Neural cell (in vitro differentiated cells): ENCODE measurements around the gene SLC6A8. TPM values are rescaled to one million over a fixed set of nuclear protein-coding genes. Genes with fewer than 3 reads are reported as not detected.

Experiments used
- H2AFZ ChIP-seq: fragments of 200-600, 300-800 bp; sonication (generic), shearing (Covaris generic); 2 replicates; pipeline ENCODE4 v1.6.0; 2014; ENCODE audit warnings: low read depth, mild to moderate bottlenecking, antibody characterized with exemption, low read length, moderate library complexity
- H3F3A ChIP-seq: fragments of 200-600 bp; shearing (Covaris generic); 2 replicates; pipeline ENCODE4 v1.6.1; 2016; ENCODE audit warnings: mild to moderate bottlenecking, moderate library complexity, mixed read lengths, antibody characterized with exemption, low read length; ENCODE audit not compliant: insufficient read depth, poor library complexity, severe bottlenecking
- H3K27ac ChIP-seq: fragments of 200-600, 300-800 bp; sonication (generic), shearing (Covaris generic); 2 replicates; pipeline ENCODE4 v1.5.1; 2014; ENCODE audit warnings: mild to moderate bottlenecking, low read length, moderate library complexity
- H3K27me3 ChIP-seq: fragments of 300-800, 200-600 bp; sonication (generic), shearing (Covaris generic); 2 replicates; pipeline ENCODE4 v1.6.0; 2014; ENCODE audit warnings: mild to moderate bottlenecking, low read depth, low read length, moderate library complexity; ENCODE audit not compliant: insufficient read depth
- H3K36me3 ChIP-seq: fragments of 300-800, 200-600 bp; sonication (generic), shearing (Covaris generic); 2 replicates; pipeline ENCODE4 v1.5.1; 2014; ENCODE audit warnings: mild to moderate bottlenecking, antibody characterized with exemption, low read length, moderate library complexity; ENCODE audit not compliant: insufficient read depth
- H3K4me2 ChIP-seq: fragments of 300-800, 200-600 bp; sonication (generic), shearing (Covaris generic); 2 replicates; pipeline ENCODE4 v1.6.0; 2014; ENCODE audit warnings: mild to moderate bottlenecking, low read length
- H3K4me3 ChIP-seq: fragments of 300-800, 200-600 bp; sonication (generic), shearing (Covaris generic); 2 replicates; pipeline ENCODE4 v1.5.1; 2014; ENCODE audit warnings: mild to moderate bottlenecking, low read length, moderate library complexity
- H3K79me2 ChIP-seq: fragments of 200-600 bp; shearing (Covaris generic); replicated peaks from 2 replicates; pipeline ENCODE4 v1.6.0; 2014; ENCODE audit warnings: mild to moderate bottlenecking, low read length, moderate library complexity; ENCODE audit not compliant: insufficient read depth
- H3K9ac ChIP-seq: fragments of 300-800, 200-600 bp; sonication (generic), shearing (Covaris generic); 2 replicates; pipeline ENCODE4 v1.6.1; 2016; ENCODE audit warnings: mild to moderate bottlenecking, low read length, mixed read lengths
- H3K9me2 ChIP-seq: fragments of 200-600 bp; shearing (Covaris generic); 2 replicates; pipeline ENCODE4 v1.6.1; 2016; ENCODE audit warnings: mild to moderate bottlenecking, low read length, mixed read lengths; ENCODE audit not compliant: insufficient read depth
- H3K9me3 ChIP-seq: fragments of 200-600, 300-800 bp; sonication (generic), shearing (Covaris generic); 2 replicates; pipeline ENCODE4 v1.6.1; 2016; ENCODE audit warnings: mild to moderate bottlenecking, mixed run types, low read length, moderate library complexity, mixed read lengths
- H4K20me1 ChIP-seq: fragments of 200-600 bp; shearing (Covaris generic); 2 replicates; pipeline ENCODE4 v1.6.1; 2016; ENCODE audit warnings: mild to moderate bottlenecking, mixed run types; ENCODE audit not compliant: insufficient read depth
- EP300 ChIP-seq: fragments of 450-650 bp; conservative IDR thresholded peaks from 2 replicates; pipeline ENCODE4 v1.6.1; 2014; ENCODE audit warnings: antibody characterized with exemption, mild to moderate bottlenecking, moderate library complexity; ENCODE audit not compliant: poor library complexity, severe bottlenecking
- EZH2 ChIP-seq: fragments of 200-600, 300-800 bp; shearing (Covaris generic), sonication (generic); IDR thresholded peaks from 2 replicates; pipeline ENCODE4 v1.6.1; 2014; ENCODE audit warnings: antibody characterized with exemption, low read length, borderline replicate concordance, mild to moderate bottlenecking; ENCODE audit not compliant: insufficient read depth, poor library complexity, severe bottlenecking
- MXI1 ChIP-seq: fragments of 450-650 bp; conservative IDR thresholded peaks from 2 replicates; pipeline ENCODE4 v1.6.1; 2014; ENCODE audit warnings: antibody characterized with exemption, mild to moderate bottlenecking; ENCODE audit not compliant: poor library complexity, severe bottlenecking
- POLR2AphosphoS5 ChIP-seq: IDR thresholded peaks from 2 replicates; pipeline ENCODE4 v1.6.1; 2012
- RAD21 ChIP-seq: fragments of 450-650 bp; conservative IDR thresholded peaks from 2 replicates; pipeline ENCODE4 v1.6.1; 2014; ENCODE audit warnings: antibody characterized with exemption, mild to moderate bottlenecking, moderate library complexity
- SMC3 ChIP-seq: fragments of 450-650 bp; conservative IDR thresholded peaks from 2 replicates; pipeline ENCODE4 v1.6.1; 2014; ENCODE audit warnings: antibody characterized with exemption, mild to moderate bottlenecking, moderate library complexity; ENCODE audit not compliant: poor library complexity
- TAF1 ChIP-seq: IDR thresholded peaks from 2 replicates; pipeline ENCODE4 v1.6.1; 2012; ENCODE audit warnings: low read depth
- polyA plus RNA-seq: library from polyadenylated mRNA; depleted of rRNA; stranded (reverse); fragments of >200 nt; gene quantifications from 2 replicates; pipeline ENCODE4 v1.2.3, GENCODE V29; 2014
- TF ChIP-seq, protein P1 (sequence below): IDR thresholded peaks from 2 replicates; pipeline ENCODE4 v1.6.1; 2012; ENCODE audit warnings: borderline replicate concordance
- TF ChIP-seq, protein P2 (sequence below): fragments of 450-650 bp; IDR thresholded peaks from 2 replicates; pipeline ENCODE4 v1.5.1; 2014; ENCODE audit warnings: antibody characterized with exemption, mild to moderate bottlenecking, moderate library complexity; ENCODE audit not compliant: poor library complexity, severe bottlenecking

The SLC6A8 gene
- polyA plus RNA-seq, 1 donor from 2014 or later: 36.4 TPM

DNA sequence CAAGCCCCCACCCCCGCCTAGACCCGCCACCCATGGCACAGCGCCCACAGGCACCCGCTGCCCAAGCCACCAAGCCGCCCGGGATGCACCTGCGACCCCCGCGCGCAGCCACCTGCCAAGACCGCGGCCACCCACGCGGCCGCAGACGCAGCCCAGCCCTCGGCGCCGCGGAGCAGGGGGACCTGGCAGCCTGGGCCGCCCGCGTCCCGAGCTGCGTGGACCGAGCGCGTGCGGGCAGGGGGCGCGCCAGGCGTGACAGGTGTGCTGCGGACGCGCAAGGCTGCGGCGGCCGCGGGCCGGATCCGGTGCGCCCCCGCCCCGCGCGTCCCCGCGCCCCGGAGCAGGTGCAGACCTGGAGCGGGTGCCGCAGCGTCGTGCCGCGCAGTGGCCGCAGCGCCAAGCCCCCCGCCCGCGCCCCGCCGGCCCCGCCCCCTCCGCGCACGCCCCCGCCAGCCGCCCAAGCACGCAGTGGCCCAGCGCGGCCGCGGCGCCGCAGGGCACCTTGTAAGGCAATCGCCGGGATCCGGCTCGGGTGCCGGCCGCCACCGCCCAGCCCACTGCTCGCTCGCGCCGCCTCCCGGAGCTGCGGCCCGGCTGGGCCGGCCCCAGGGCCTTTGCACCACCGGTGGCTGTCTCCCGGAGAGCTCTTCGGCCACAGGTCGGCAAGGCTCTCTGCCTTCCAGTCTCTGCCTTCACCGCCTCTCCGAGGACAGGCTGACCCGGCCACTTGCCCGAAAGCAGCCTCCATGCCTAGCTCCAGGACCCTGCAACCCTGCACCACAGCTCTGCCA is 14.1 kb upstream of the SLC6A8 start, which contains the start of gene PNCK:
PNCK (minus strand) TSS at position 386 of the 791 bp plus-strand sequence. CDS start 737 bp downstream, outside the sequence.
- TF ChIP-seq MXI1 (no peak), SMC3 (no peak), EP300 (no peak), TAF1 (no peak), POLR2AphosphoS5 (no peak), RAD21 (no peak), EZH2 (no peak)
- TF ChIP-seq, protein P1, sequence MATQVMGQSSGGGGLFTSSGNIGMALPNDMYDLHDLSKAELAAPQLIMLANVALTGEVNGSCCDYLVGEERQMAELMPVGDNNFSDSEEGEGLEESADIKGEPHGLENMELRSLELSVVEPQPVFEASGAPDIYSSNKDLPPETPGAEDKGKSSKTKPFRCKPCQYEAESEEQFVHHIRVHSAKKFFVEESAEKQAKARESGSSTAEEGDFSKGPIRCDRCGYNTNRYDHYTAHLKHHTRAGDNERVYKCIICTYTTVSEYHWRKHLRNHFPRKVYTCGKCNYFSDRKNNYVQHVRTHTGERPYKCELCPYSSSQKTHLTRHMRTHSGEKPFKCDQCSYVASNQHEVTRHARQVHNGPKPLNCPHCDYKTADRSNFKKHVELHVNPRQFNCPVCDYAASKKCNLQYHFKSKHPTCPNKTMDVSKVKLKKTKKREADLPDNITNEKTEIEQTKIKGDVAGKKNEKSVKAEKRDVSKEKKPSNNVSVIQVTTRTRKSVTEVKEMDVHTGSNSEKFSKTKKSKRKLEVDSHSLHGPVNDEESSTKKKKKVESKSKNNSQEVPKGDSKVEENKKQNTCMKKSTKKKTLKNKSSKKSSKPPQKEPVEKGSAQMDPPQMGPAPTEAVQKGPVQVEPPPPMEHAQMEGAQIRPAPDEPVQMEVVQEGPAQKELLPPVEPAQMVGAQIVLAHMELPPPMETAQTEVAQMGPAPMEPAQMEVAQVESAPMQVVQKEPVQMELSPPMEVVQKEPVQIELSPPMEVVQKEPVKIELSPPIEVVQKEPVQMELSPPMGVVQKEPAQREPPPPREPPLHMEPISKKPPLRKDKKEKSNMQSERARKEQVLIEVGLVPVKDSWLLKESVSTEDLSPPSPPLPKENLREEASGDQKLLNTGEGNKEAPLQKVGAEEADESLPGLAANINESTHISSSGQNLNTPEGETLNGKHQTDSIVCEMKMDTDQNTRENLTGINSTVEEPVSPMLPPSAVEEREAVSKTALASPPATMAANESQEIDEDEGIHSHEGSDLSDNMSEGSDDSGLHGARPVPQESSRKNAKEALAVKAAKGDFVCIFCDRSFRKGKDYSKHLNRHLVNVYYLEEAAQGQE: no peak
- TF ChIP-seq, protein P2, sequence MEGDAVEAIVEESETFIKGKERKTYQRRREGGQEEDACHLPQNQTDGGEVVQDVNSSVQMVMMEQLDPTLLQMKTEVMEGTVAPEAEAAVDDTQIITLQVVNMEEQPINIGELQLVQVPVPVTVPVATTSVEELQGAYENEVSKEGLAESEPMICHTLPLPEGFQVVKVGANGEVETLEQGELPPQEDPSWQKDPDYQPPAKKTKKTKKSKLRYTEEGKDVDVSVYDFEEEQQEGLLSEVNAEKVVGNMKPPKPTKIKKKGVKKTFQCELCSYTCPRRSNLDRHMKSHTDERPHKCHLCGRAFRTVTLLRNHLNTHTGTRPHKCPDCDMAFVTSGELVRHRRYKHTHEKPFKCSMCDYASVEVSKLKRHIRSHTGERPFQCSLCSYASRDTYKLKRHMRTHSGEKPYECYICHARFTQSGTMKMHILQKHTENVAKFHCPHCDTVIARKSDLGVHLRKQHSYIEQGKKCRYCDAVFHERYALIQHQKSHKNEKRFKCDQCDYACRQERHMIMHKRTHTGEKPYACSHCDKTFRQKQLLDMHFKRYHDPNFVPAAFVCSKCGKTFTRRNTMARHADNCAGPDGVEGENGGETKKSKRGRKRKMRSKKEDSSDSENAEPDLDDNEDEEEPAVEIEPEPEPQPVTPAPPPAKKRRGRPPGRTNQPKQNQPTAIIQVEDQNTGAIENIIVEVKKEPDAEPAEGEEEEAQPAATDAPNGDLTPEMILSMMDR: no peak
- H2AFZ ChIP-seq: no peak within 1 kb of the TSS
- no peak within 1 kb of the TSS for H3K4me3 ChIP-seq
- no peaks in the 10 kb centered on the region for H3K9me2 ChIP-seq
- no peak within 1 kb of the TSS for H3K4me2 ChIP-seq
- no peaks in the 10 kb centered on the region for H3K79me2 ChIP-seq
- H3K27ac ChIP-seq: no peak within 1 kb of the TSS
- no peaks in the 10 kb centered on the region for H3K36me3 ChIP-seq
- H3K27me3 ChIP-seq: no peaks in the 10 kb centered on the region
- H3F3A ChIP-seq: no peaks in the 10 kb centered on the region
- H3K9ac ChIP-seq: no peak within 1 kb of the TSS
- no peaks in the 10 kb centered on the region for H4K20me1 ChIP-seq
- no peaks in the 10 kb centered on the region for H3K9me3 ChIP-seq

DNA sequence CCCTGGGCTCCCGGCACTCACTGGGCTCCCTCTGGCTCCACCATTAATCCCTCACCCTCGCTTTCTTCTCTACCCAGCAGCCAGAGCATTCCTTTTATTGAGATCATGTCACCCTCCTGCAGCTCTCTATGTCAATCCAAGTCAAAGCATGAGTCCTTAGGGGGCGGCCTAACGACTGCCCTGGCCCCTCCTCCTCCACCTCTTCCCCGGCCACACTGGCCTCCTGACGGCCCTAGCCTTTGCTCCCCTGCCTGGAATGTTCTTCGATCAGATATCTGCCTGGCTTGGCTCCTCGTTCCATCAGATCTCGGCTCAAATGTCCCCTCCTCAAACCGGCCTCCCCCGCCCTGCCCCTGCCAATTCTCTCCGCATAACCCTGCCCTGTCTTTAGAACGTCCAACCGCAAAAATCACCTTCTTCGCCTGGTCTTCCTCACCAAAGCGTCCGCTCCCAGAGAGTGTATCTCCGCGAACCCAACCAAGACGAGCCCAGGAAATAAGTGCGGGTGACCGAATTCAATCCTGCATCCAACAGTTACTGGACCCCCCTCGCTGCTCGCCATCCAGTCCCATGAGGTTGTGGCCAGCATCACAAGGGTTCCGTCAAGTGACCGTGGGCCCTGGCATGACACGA is 13.4 kb upstream of the SLC6A8 start:
- H2AFZ ChIP-seq: no peak overlapping the region
- H3K27me3 ChIP-seq: no peaks in the 10 kb centered on the region
- H3K27ac ChIP-seq: no peak overlapping the region
- no peaks in the 10 kb centered on the region for H3F3A ChIP-seq
- no peak overlapping the region for H3K4me2 ChIP-seq
- no peak overlapping the region for H3K4me3 ChIP-seq
- TF ChIP-seq MXI1: no peak
- TF ChIP-seq, protein P1: no peak
- TF ChIP-seq POLR2AphosphoS5: no peak
- TF ChIP-seq EZH2: no peak
- TF ChIP-seq EP300: no peak
- TF ChIP-seq, protein P2: no peak
- TF ChIP-seq TAF1: no peak
- no peak for TF ChIP-seq SMC3
- no peak for TF ChIP-seq RAD21
- H3K36me3 ChIP-seq: no peaks in the 10 kb centered on the region
- no peaks in the 10 kb centered on the region for H3K79me2 ChIP-seq
- H3K9me2 ChIP-seq: no peaks in the 10 kb centered on the region
- H4K20me1 ChIP-seq: no peaks in the 10 kb centered on the region
- no peak overlapping the region for H3K9ac ChIP-seq
- H3K9me3 ChIP-seq: no peaks in the 10 kb centered on the region
